Neural cell (in vitro differentiated cells): ENCODE results near the gene ZFP62. TPM values are rescaled to one million over a fixed set of nuclear protein-coding genes. Genes with fewer than 3 reads are reported as not detected.
"Not testable (repeated sequence)": the region's sequence is repeated elsewhere in the genome, so short reads cannot be mapped to it uniquely, and the experiment has no call there.

Experiments
- H2AFZ ChIP-seq: fragments of 200-600, 300-800 bp; sonication (generic), shearing (Covaris generic); 2 replicates; pipeline ENCODE4 v1.6.0; 2014; ENCODE audit warnings: low read depth, mild to moderate bottlenecking, antibody characterized with exemption, low read length, moderate library complexity
- H3F3A ChIP-seq: fragments of 200-600 bp; shearing (Covaris generic); 2 replicates; pipeline ENCODE4 v1.6.1; 2016; ENCODE audit warnings: mild to moderate bottlenecking, moderate library complexity, mixed read lengths, antibody characterized with exemption, low read length; ENCODE audit not compliant: insufficient read depth, poor library complexity, severe bottlenecking
- H3K27ac ChIP-seq: fragments of 200-600, 300-800 bp; sonication (generic), shearing (Covaris generic); 2 replicates; pipeline ENCODE4 v1.5.1; 2014; ENCODE audit warnings: mild to moderate bottlenecking, low read length, moderate library complexity
- H3K27me3 ChIP-seq: fragments of 300-800, 200-600 bp; sonication (generic), shearing (Covaris generic); 2 replicates; pipeline ENCODE4 v1.6.0; 2014; ENCODE audit warnings: mild to moderate bottlenecking, low read depth, low read length, moderate library complexity; ENCODE audit not compliant: insufficient read depth
- H3K36me3 ChIP-seq: fragments of 300-800, 200-600 bp; sonication (generic), shearing (Covaris generic); 2 replicates; pipeline ENCODE4 v1.5.1; 2014; ENCODE audit warnings: mild to moderate bottlenecking, antibody characterized with exemption, low read length, moderate library complexity; ENCODE audit not compliant: insufficient read depth
- H3K4me2 ChIP-seq: fragments of 300-800, 200-600 bp; sonication (generic), shearing (Covaris generic); 2 replicates; pipeline ENCODE4 v1.6.0; 2014; ENCODE audit warnings: mild to moderate bottlenecking, low read length
- H3K4me3 ChIP-seq: fragments of 300-800, 200-600 bp; sonication (generic), shearing (Covaris generic); 2 replicates; pipeline ENCODE4 v1.5.1; 2014; ENCODE audit warnings: mild to moderate bottlenecking, low read length, moderate library complexity
- H3K79me2 ChIP-seq: fragments of 200-600 bp; shearing (Covaris generic); replicated peaks from 2 replicates; pipeline ENCODE4 v1.6.0; 2014; ENCODE audit warnings: mild to moderate bottlenecking, low read length, moderate library complexity; ENCODE audit not compliant: insufficient read depth
- H3K9ac ChIP-seq: fragments of 300-800, 200-600 bp; sonication (generic), shearing (Covaris generic); 2 replicates; pipeline ENCODE4 v1.6.1; 2016; ENCODE audit warnings: mild to moderate bottlenecking, low read length, mixed read lengths
- H3K9me2 ChIP-seq: fragments of 200-600 bp; shearing (Covaris generic); 2 replicates; pipeline ENCODE4 v1.6.1; 2016; ENCODE audit warnings: mild to moderate bottlenecking, low read length, mixed read lengths; ENCODE audit not compliant: insufficient read depth
- H3K9me3 ChIP-seq: fragments of 200-600, 300-800 bp; sonication (generic), shearing (Covaris generic); 2 replicates; pipeline ENCODE4 v1.6.1; 2016; ENCODE audit warnings: mild to moderate bottlenecking, mixed run types, low read length, moderate library complexity, mixed read lengths
- H4K20me1 ChIP-seq: fragments of 200-600 bp; shearing (Covaris generic); 2 replicates; pipeline ENCODE4 v1.6.1; 2016; ENCODE audit warnings: mild to moderate bottlenecking, mixed run types; ENCODE audit not compliant: insufficient read depth
- EP300 ChIP-seq: fragments of 450-650 bp; conservative IDR thresholded peaks from 2 replicates; pipeline ENCODE4 v1.6.1; 2014; ENCODE audit warnings: antibody characterized with exemption, mild to moderate bottlenecking, moderate library complexity; ENCODE audit not compliant: poor library complexity, severe bottlenecking
- EZH2 ChIP-seq: fragments of 200-600, 300-800 bp; shearing (Covaris generic), sonication (generic); IDR thresholded peaks from 2 replicates; pipeline ENCODE4 v1.6.1; 2014; ENCODE audit warnings: antibody characterized with exemption, low read length, borderline replicate concordance, mild to moderate bottlenecking; ENCODE audit not compliant: insufficient read depth, poor library complexity, severe bottlenecking
- MXI1 ChIP-seq: fragments of 450-650 bp; conservative IDR thresholded peaks from 2 replicates; pipeline ENCODE4 v1.6.1; 2014; ENCODE audit warnings: antibody characterized with exemption, mild to moderate bottlenecking; ENCODE audit not compliant: poor library complexity, severe bottlenecking
- POLR2AphosphoS5 ChIP-seq: IDR thresholded peaks from 2 replicates; pipeline ENCODE4 v1.6.1; 2012
- RAD21 ChIP-seq: fragments of 450-650 bp; conservative IDR thresholded peaks from 2 replicates; pipeline ENCODE4 v1.6.1; 2014; ENCODE audit warnings: antibody characterized with exemption, mild to moderate bottlenecking, moderate library complexity
- SMC3 ChIP-seq: fragments of 450-650 bp; conservative IDR thresholded peaks from 2 replicates; pipeline ENCODE4 v1.6.1; 2014; ENCODE audit warnings: antibody characterized with exemption, mild to moderate bottlenecking, moderate library complexity; ENCODE audit not compliant: poor library complexity
- TAF1 ChIP-seq: IDR thresholded peaks from 2 replicates; pipeline ENCODE4 v1.6.1; 2012; ENCODE audit warnings: low read depth
- polyA plus RNA-seq: library from polyadenylated mRNA; depleted of rRNA; stranded (reverse); fragments of >200 nt; gene quantifications from 2 replicates; pipeline ENCODE4 v1.2.3, GENCODE V29; 2014
- TF ChIP-seq, protein P1 (sequence below): IDR thresholded peaks from 2 replicates; pipeline ENCODE4 v1.6.1; 2012; ENCODE audit warnings: borderline replicate concordance
- TF ChIP-seq, protein P2 (sequence below): fragments of 450-650 bp; IDR thresholded peaks from 2 replicates; pipeline ENCODE4 v1.5.1; 2014; ENCODE audit warnings: antibody characterized with exemption, mild to moderate bottlenecking, moderate library complexity; ENCODE audit not compliant: poor library complexity, severe bottlenecking

The ZFP62 gene
- polyA plus RNA-seq, 1 donor from 2014 or later, result 69.1 TPM

DNA sequence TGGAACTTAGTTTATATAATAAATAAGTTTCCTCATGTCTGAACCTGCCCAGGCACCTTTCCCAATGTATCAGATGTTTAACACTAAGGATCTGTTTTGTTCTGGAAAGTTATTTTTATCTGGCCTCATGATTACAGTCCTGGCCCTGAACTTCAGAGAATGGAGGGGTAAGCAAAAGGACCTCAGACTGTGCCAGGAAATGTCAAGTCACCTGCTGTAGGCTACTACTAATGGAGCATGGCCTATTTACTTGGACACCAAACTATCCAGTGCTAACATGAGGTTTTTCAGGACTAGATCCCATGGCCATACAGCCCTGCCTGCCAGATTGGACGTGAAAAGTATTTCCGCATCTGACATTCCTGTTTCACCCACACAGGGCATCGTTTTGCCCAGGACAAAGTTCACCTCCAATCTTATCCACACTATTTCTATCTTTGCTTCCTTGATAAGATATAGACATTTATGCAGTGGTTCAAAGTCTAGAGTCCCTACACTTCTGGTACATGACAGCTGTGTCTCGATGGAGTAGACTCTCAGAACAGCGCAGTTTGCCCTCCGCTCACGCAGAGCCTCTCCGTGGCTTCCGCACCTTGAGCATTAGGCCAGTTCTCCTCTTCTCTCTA, 37.7 kb upstream of the ZFP62 start, which contains the start of gene BTNL8:
TSS of gene BTNL8 (plus strand) at position 539 of the 626 bp plus-strand sequence. CDS start 152 bp downstream, outside the sequence.
- Histone ChIP-seq H3K27ac (no peak within 1 kb of the TSS), H3K9me2 (no peaks in the 10 kb centered on the region), H2AFZ (no peak within 1 kb of the TSS), H3K36me3 (no peaks in the 10 kb centered on the region), H3K79me2 (no peaks in the 10 kb centered on the region), H3K4me2 (no peak within 1 kb of the TSS), H3K4me3 (no peak within 1 kb of the TSS), H3K9me3 (no peaks in the 10 kb centered on the region), H4K20me1 (no peaks in the 10 kb centered on the region), H3F3A (no peaks in the 10 kb centered on the region), H3K27me3 (no peaks in the 10 kb centered on the region), H3K9ac (no peak within 1 kb of the TSS)
- no peak for TF ChIP-seq SMC3
- TF ChIP-seq RAD21, result no peak
- TF ChIP-seq, protein P1, sequence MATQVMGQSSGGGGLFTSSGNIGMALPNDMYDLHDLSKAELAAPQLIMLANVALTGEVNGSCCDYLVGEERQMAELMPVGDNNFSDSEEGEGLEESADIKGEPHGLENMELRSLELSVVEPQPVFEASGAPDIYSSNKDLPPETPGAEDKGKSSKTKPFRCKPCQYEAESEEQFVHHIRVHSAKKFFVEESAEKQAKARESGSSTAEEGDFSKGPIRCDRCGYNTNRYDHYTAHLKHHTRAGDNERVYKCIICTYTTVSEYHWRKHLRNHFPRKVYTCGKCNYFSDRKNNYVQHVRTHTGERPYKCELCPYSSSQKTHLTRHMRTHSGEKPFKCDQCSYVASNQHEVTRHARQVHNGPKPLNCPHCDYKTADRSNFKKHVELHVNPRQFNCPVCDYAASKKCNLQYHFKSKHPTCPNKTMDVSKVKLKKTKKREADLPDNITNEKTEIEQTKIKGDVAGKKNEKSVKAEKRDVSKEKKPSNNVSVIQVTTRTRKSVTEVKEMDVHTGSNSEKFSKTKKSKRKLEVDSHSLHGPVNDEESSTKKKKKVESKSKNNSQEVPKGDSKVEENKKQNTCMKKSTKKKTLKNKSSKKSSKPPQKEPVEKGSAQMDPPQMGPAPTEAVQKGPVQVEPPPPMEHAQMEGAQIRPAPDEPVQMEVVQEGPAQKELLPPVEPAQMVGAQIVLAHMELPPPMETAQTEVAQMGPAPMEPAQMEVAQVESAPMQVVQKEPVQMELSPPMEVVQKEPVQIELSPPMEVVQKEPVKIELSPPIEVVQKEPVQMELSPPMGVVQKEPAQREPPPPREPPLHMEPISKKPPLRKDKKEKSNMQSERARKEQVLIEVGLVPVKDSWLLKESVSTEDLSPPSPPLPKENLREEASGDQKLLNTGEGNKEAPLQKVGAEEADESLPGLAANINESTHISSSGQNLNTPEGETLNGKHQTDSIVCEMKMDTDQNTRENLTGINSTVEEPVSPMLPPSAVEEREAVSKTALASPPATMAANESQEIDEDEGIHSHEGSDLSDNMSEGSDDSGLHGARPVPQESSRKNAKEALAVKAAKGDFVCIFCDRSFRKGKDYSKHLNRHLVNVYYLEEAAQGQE, result no peak
- TF ChIP-seq EP300, result no peak
- TF ChIP-seq MXI1, result no peak
- TF ChIP-seq POLR2AphosphoS5, result no peak
- no peak for TF ChIP-seq TAF1
- TF ChIP-seq EZH2, result no peak
- TF ChIP-seq, protein P2, sequence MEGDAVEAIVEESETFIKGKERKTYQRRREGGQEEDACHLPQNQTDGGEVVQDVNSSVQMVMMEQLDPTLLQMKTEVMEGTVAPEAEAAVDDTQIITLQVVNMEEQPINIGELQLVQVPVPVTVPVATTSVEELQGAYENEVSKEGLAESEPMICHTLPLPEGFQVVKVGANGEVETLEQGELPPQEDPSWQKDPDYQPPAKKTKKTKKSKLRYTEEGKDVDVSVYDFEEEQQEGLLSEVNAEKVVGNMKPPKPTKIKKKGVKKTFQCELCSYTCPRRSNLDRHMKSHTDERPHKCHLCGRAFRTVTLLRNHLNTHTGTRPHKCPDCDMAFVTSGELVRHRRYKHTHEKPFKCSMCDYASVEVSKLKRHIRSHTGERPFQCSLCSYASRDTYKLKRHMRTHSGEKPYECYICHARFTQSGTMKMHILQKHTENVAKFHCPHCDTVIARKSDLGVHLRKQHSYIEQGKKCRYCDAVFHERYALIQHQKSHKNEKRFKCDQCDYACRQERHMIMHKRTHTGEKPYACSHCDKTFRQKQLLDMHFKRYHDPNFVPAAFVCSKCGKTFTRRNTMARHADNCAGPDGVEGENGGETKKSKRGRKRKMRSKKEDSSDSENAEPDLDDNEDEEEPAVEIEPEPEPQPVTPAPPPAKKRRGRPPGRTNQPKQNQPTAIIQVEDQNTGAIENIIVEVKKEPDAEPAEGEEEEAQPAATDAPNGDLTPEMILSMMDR, result no peak

- not testable (repeated sequence) for H3K27ac ChIP-seq, H3K27me3 ChIP-seq, H2AFZ ChIP-seq, H3K36me3 ChIP-seq, H3K9ac ChIP-seq, H3K4me3 ChIP-seq, H3F3A ChIP-seq, H4K20me1 ChIP-seq, H3K9me3 ChIP-seq, H3K79me2 ChIP-seq, H3K9me2 ChIP-seq, H3K4me2 ChIP-seq
Observed at GRCh38 chr5:180895330-180895729, 34.3 kb upstream of the ZFP62 start.

GRCh38 chr5:180889381-180889780, 28.3 kb upstream of the ZFP62 start:
- H3K9me3 ChIP-seq, result no peaks in the 10 kb centered on the region
- H2AFZ ChIP-seq, result no peak overlapping the region
- no peaks in the 10 kb centered on the region for H3F3A ChIP-seq
- H3K9ac ChIP-seq, result no peak overlapping the region
- no peak overlapping the region for H3K4me2 ChIP-seq
- no peak overlapping the region for H3K4me3 ChIP-seq
- no peaks in the 10 kb centered on the region for H3K79me2 ChIP-seq
- no peaks in the 10 kb centered on the region for H3K9me2 ChIP-seq
- no peaks in the 10 kb centered on the region for H3K36me3 ChIP-seq
- H4K20me1 ChIP-seq, result no peaks in the 10 kb centered on the region
- no peak overlapping the region for H3K27ac ChIP-seq
- no peaks in the 10 kb centered on the region for H3K27me3 ChIP-seq
- TF ChIP-seq MXI1 (no peak), TAF1 (no peak), EZH2 (no peak), EP300 (no peak)

GRCh38 chr5:180885845-180886529, 24.9 kb upstream of the ZFP62 start:
- not testable (repeated sequence) for H3K9me3 ChIP-seq, H3K27ac ChIP-seq, H3K36me3 ChIP-seq, H3K9me2 ChIP-seq, H3K4me2 ChIP-seq, H3K27me3 ChIP-seq, H3K9ac ChIP-seq, H3K79me2 ChIP-seq, H3F3A ChIP-seq, H4K20me1 ChIP-seq, H3K4me3 ChIP-seq, H2AFZ ChIP-seq
